HG03558 (cell line): ENCODE results near the gene SSR1.
"Not testable (repeated sequence)": the region's sequence is repeated elsewhere in the genome, so short reads cannot be mapped to it uniquely, and the experiment has no call there.

Experiments
- ATAC-seq: cut with Tn5 transposase; IDR thresholded peaks from one replicate; pipeline ENCODE4 v1.9.1; 2021; ENCODE audit warnings: moderate number of reproducible peaks; ENCODE audit not compliant: unreplicated experiment; ENCODE audit errors: extremely low read depth

The SSR1 gene

DNA sequence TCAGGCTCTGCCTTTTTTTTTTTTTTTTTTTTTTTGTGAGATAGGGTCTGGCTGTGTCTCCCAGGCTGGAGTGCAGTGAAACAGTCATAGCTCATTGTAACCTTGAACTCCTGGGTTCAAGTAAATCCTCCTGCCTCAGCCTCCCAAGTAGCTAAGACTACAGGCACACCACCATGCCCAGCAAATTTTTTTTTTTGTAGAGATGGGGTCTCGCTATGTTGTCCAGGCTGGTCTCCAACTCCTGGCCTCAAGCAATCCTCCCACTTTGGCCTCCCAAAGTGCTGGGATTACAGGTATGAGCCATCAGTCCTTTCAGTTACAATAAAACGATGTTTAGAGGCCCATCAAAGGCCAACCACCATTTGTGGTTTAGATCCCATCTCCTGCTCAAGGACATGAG, 6.4 kb upstream of the SSR1 start:
- not testable (repeated sequence) for ATAC-seq

DNA sequence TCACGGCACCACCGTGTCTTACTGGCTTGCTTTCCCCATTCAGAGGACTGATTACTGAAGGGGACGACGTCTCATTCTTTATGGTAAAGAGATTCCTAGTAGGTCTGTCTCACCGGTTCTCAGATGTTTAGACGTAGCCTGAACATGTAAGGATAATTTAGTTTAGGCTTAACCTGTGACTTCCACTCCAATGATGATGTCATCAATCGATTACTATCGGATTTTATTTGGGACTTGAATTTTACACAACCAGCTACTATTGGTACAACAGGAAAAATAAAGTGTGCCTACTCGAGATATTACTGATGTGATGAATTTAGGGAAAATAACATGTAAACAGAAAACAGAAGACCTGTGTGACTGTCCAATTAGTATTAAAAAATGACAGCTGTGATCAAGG, 4.5 kb upstream of the SSR1 start:
- ATAC-seq = no peak

DNA sequence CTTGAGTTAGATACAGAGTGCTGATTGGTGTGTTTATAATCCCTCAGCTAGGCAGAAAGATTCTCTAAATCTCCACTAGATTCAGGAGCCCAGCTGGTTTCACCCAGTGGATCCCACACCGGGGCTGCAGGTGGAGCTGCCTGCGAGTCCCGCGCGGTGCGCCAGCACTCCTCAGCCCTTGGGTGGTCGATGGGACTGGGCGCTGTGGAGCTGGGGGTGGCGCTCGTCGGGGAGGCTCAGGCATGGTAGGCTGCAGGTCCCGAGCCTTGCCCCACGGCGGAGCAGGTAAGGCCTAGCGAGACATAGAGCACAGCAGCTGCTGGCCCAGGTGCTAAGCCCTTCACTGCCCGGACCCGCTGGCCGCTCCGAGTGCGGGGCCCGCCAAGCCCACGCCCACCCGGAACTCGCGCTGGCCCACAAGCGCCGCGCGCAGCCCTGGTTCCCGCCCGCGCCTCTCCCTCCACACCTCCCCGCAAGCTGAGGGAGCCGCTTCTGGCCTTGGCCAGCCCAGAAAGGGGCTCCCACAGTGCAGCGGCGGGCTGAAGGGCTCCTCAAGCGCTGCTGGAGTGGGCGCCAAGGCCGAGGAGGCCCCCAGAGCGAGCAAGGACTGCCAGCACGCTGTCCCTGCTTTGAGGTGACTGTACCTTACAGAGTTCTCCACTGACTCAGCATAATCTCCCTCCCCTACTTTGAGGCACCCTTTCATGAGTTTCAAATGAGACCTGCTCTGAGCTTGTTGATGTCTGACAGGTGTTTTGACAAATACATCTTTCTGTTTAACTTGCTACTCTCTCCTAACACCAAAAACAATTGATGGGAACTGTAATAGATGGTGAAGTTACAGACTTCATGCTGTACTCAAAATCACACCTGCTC, 3.9 kb upstream of the SSR1 start:
- no peak for ATAC-seq

DNA sequence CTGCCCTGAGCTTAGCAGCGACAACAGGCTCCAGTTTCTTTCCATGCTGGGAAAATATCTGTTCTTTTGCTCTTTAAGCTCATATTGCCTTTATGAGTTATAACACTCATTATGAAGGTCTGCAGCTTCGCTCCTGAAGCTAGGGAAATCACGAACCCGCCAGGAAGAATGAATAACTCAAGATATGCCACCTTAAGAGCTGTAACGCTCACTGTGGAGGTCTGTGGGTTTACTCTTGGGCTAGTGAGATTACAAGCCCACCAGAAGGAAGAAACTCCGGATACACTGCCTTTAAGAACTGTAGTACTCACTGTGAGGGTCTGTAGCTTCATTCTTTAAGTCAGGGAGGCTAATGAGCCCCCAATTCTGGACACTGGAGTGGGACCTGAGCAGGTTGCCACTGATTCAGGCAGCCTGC, 3.0 kb upstream of the SSR1 start:
- no peak for ATAC-seq

DNA sequence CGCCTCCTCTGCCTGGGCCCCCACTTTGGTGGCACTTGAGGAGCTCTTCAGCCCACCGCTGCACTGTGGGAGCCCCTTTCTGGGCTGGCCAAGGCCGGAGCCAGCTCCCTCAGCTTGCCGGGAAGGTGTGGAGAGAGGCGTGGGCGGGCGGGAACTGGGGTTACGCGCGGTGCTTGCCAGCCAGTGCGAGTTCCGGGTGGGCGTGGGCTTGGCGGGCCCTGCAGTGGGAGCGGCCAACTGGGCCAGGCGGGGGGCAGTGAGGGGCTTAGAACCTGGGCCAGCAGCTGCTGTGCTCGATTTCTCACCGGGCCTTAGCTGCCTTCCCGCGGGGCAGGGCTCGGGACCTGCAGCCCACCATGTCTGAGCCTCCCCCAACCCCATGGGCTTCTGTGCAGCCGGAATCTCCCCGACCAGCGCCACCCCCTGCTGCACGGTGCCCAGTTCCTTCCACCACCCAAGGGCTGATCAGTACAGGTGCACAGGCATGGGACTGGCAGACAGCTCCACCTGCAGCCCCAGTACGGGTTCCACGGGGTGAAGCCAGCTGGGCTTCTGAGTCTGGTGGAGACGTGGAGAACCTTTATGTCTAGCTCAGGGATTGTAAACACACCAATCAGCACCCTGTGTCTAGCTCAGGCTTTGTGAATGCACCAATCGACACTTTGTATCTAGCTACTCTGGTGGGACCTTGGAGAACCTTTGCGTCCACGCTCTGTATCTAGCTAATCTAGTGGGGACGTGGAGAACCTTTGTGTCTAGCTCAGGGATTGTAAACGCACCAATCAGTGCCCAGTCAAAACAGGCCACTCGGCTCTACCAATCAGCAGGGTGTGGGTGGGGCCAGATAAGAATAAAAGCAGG, 2.3 kb upstream of the SSR1 start:
- not testable (repeated sequence) for ATAC-seq

DNA sequence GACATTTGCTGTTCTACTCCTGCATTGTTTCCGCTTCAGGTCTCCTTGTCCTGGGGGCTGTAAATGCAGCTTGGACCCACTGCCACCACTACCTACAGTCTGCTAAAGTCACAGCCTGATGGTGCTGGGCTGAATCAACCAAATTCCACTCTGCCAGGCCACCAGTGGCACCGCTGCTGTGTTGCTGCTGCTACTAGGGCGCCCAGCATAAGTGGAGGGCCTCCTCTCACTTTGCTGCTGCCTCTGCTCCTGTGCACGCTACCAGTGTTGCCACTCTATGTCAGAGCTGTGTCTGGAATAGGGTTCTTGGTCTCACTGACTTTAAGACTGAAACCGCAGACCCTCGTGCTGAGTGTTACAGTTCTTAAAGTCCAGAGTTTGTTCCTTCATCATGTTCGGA, 1.4 kb upstream of the SSR1 start:
- ATAC-seq = no peak

DNA sequence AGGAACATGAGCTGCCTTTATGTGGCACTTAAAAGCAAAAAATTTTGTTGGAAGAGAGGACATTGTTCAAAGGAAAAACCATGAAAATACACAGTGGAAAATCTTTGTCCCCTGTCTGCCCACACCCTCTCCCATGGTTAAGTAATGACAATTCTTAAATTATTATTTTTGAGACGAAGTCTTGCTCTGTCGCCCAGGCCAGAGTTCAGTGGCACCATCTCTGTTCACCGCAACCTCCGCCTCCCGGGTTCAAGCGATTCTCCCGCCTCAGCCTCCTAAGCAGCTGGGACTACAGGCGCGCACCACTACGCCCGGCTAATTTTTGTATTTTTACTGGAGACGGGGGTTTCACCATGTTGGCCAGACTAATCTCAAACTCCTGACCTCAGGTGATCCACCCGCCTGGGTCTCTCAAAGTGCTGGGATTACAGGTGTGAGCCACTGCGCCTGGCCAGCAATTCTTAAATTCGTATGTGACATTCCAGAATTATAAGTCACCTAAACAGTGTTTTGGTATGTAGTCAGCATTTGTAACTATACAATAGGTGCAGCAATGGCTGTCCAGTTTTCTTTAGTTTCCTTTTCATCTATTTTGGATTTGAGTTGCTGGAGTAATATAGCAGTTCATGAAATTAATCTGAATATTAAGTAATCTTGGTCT, 636 bp upstream of the SSR1 start:
- ATAC-seq = no peak

DNA sequence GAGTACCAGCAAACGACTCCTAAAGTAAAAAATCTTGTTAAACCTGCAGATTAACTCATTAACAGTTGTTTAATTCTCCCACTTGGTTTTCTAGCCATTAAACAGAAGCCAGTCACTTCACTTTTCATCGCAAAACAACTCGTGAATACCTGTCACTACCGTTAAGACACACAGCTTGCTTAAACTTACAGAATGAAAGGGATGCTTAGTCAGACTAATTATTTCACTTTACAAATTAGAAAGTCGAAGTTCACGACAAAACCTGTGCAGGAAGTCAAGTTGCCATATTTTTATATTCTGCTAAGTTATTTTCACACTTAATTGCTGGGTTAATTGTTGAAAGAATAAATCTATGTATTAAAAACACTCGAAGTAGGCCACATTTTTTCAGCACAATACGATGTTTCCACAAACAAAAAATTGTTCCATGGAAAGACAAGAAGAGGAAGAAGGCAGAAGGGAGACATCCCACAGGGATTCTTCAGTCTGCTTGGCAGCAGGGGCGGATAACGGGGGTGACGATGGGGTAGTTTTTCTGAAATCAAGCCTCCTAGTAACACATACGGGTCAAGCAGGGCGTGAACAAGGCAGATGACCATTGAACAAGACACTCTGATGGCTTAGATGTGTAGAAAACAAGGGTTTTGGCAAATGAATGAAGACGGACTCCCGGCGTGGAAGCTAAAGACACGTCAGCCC, 933 bp downstream of the SSR1 start:
- no peak for ATAC-seq

DNA sequence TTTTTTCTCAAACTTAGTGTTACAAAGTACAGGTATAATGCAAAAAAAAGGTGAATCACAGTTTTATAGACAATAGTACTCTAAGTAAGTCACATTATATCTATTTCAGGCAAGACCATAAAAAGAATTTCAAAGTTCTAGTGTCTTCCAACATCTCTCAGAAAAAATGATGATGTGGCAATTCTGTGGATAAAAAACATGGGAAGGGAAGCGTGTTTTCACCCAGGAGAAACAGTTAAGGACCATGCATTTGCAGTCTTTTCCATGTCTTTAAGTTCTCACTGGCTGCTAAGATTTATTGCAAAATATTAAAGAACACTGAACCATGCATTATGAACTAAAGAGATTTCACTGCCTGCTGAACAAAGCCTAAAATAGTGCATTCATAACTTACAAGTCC, 1.8 kb downstream of the SSR1 start:
- no peak for ATAC-seq

DNA sequence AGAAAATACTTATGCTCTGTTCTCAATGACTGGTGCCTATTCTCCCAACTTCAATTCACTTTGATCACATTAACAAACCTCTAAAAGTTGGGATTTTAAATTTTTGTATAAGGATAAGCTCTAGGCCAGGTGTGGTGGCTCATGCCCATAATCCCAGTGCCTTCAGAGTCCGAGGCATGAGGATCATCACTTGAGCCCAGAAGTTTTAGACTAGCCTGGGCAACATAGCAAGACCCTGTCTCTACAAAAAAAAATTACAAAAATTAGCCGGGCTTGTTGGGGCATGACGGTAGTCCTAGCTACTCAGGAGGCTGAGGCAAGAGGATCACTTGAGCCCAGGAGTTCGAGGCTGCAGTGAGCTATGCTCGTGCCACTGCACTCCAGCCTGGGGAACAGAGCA, 3.9 kb downstream of the SSR1 start:
- no peak for ATAC-seq

DNA sequence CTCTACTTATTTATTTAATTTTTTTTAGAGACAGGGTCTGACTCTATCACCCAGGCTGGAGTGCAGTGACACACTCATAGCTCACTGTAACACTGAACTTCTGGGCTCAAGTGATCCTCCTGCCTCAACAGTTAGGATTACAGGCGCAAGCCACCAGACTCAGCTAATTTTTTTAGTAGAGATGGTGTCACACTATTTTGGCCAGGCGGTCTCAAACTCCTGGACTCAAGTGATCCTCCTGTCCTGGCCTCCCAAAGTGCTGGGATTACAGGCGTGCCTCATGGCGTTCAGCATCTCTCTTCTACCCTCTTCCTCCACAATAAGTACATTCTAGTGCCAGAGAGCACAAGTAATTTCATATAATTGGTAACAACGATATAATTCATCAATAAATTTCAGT, 5.5 kb downstream of the SSR1 start:
- no peak for ATAC-seq

DNA sequence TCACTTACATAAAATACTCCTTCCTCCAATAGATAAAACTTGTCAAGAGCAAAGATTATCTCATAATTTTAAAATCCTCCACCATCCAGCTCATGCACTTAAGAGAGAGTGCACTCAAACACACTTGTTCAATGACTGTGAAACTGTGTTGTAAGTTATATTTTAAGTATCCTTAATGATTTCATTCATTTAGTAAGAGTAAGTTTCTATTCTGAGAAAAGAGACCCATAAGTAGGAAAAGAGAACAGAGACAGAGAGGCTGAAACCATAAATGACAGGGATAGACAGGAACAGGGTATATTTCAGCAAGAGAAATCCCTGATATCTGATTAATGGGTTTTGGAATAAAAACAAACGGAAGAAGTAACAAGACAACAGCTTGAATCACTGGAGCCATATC, 8.2 kb downstream of the SSR1 start:
- ATAC-seq = no peak

DNA sequence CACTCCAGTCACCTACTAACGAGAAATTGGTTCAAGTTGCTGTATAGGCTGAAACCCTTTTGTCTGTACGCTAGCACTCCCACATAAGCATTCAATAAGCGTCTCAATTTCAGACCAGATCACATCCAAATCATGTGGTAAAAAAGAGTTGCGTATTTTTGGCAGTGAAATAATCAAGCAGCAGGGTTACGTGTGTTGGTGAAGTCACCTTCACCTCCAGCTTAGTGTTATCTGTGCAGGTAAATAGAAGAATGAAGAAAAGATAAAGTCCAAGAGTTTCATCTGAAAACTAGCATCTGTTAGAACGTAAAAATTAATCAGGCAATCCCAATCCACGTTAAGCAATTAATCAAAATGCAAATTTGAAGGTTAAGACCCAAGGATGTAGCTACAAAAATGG, 11.3 kb downstream of the SSR1 start:
- no peak for ATAC-seq

DNA sequence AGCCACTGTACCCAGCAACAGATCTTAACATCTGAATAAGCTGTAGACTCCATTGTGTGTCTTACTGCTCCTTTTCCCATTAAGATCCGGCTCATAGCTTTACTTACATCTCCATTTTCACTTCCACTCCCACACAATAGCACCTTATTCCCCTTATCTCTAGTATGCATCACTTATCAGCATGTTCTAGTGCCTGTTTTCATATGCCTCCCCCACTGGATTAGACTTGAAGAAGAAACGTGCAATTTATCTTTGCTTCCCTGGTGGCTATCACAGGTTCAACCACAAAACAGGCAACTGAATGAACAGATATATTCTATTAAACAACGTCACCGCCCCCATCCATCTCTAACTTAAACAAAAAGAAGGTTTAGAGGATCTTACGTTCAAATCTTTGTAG, 12.1 kb downstream of the SSR1 start:
- ATAC-seq = no peak

DNA sequence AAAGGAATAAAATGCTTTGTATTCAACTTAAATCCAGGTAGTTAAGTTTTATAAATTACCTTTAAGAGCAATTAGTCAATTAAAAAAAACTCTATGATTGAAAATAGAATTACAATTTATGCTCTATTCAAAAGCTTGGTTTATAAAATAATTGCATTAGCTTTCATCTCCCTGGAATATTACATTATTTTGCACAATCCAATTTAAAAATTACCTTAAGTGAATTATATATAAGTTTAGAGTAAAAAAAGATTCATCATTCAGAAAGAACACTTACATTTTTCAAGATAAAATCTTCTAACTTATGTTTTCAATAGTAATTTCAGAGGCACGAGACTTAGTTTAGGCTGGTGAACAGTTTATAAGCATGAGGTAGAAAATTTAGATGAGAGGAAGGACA, 14.9 kb downstream of the SSR1 start:
- ATAC-seq = no peak

DNA sequence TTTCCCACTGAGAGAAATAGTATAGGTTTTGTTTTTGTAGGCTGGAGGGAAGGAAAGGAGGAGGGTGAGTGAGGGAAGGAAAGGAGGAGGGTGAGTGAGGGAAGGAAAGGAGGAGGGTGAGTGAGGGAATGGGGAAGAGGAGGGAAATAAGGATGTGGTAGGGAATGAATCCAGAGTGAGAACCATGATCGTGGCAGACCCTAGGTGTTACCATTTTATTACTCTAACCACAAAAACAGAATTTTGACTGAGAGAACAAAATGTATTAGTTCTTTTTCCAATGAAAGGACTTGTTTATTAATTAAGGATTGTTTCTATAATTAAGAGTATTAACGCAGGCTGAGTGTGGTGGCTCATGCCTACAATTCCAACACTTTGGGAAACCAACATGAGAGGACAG, 16.4 kb downstream of the SSR1 start:
- ATAC-seq = no peak

DNA sequence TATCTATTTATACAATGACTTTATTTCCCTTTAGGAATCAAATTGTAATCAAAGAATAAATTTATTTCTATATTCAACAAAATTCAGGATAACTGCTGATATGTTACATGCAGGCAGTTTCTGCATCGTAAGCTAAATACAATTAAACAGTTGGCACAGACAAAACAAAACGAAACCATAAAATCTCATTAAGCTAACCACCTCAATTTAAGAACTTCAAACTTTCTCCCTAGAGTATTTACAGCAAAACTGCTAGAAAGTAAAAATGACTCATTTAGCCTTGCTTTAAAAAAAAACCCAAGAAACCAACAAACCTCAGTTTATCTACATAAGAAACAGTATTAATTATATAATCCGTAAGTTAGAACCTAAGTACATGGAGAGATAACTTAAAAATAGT, 17.1 kb downstream of the SSR1 start:
- no peak for ATAC-seq

DNA sequence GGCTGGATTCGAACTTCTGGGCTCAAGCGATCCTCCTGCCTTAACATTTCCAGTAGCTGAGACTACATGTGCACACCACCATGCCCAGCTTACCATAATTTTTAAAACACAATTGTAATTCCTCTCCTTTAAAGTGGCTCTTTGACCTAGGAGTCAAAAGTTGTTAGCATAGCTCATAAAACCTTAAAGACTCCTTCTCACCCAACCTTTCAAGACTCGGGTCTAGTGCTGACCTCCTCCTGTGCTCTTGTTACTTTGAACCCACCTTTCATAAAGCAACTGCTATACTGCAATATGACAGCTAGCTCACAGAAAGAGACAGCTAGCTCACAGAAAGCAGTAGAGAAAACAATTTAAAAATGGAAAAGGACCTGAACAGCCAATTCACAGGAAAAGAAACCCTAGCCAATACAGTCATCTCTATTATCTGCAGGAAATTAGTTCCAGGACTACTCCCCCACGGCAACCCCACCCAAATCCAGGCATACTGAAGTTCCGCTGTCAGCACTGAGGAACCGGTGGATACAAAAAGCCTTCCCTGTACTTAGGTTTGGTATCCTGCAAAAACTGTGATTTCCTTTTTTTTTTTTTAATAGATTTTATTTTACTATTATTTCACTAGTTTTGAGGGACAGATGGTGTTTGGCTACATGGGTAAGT, 20.3 kb downstream of the SSR1 start:
- no peak for ATAC-seq

DNA sequence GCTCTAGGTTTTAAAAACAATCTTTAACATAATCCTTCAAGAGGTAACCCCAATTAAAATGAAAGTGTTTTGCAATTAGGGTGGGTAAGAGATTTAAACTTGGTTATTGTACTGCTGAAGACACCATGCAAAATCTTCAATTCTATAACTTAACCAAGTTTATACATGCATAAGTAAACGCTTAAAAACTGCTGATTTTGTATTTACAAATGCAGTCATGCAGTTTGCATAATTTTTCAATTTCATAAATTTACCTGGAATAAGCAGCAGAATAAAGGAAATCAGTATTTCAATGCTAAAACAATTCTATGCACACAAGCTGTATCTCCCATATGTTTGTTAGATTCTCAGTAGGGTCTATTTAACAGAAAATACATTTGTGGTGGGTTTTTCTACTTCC, 22.9 kb downstream of the SSR1 start:
- ATAC-seq = no peak

DNA sequence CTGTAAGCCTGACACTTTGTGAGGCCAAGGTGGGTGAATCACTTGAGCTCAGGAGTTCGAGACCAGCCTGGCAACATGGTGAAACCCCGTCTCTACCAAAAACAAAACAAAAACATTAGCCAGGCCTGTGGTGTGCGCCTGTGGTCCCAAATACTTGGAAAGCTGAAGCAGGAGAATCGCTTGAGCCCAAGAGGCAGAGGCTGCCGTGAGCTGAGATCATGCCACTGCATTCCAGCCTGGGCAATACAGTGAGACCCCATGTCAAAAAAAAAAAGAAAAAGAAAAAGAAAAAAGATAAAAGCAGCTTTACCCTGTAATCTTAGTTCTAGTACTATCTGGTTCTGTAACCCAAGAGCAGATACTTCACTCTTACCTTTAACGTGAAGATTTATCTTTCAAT, 27.6 kb downstream of the SSR1 start:
- no peak for ATAC-seq
